SK-N-SH treated with all-trans-retinoic acid at 6 μM for 48 hours (cell line): ENCODE measurements around the gene CD164.
A peak's percentile ranks its signal among the peaks of the same experiment; 100 is the strongest.

ENCODE experiments used
- ATAC-seq: fragments of 200-7000 bp; cut with Tn5 transposase; 3 replicates; pipeline ENCODE4 v1.9.1; 2020; ENCODE audit warnings: mild to moderate bottlenecking, moderate library complexity
- ARNTL ChIP-seq: fragments of 450-650 bp; formaldehyde crosslinking; IDR thresholded peaks from 2 replicates; pipeline ENCODE4 v1.5.0; 2020; ENCODE audit warnings: low read depth, mild to moderate bottlenecking, moderate library complexity, borderline replicate concordance
- BACH2 ChIP-seq: fragments of 250-450 bp; sonication (Bioruptor Pico); IDR thresholded peaks from 2 replicates; pipeline ENCODE4 v1.9.0; 2021; ENCODE audit warnings: mild to moderate bottlenecking, borderline replicate concordance
- CSDC2 ChIP-seq: fragments of 250-450 bp; sonication (Bioruptor Pico); IDR thresholded peaks from 2 replicates; pipeline ENCODE4 v1.5.0; 2020; ENCODE audit warnings: mild to moderate bottlenecking, moderate library complexity
- ESRRG ChIP-seq: fragments of 250-450 bp; sonication (Bioruptor Pico); IDR thresholded peaks from 2 replicates; pipeline ENCODE4 v1.6.1; 2021; ENCODE audit warnings: mild to moderate bottlenecking
- GLIS3 ChIP-seq: fragments of 250-450 bp; sonication (Bioruptor Pico); IDR thresholded peaks from 2 replicates; pipeline ENCODE4 v1.5.0; 2020; ENCODE audit warnings: mild to moderate bottlenecking, moderate library complexity
- ISL1 ChIP-seq: fragments of 250-450 bp; sonication (Bioruptor Pico); IDR thresholded peaks from 2 replicates; pipeline ENCODE4 v2.1.2; 2022; ENCODE audit warnings: mild to moderate bottlenecking, moderate library complexity
- OSR1 ChIP-seq: fragments of 250-450 bp; sonication (Bioruptor Pico); IDR thresholded peaks from 2 replicates; pipeline ENCODE4 v1.8.0; 2022; ENCODE audit warnings: moderate library complexity, mild to moderate bottlenecking, inconsistent platforms
- PATZ1 ChIP-seq: fragments of 250-450 bp; sonication (Bioruptor Pico); IDR thresholded peaks from 2 replicates; pipeline ENCODE4 v1.8.0; 2020; ENCODE audit warnings: mild to moderate bottlenecking, moderate library complexity, borderline replicate concordance
- POU6F1 ChIP-seq: fragments of 250-450 bp; sonication (Bioruptor Pico); IDR thresholded peaks from 2 replicates; pipeline ENCODE4 v1.8.0; 2021; ENCODE audit warnings: low read depth, mild to moderate bottlenecking, moderate library complexity, borderline replicate concordance
- RARB ChIP-seq: fragments of 250-450 bp; sonication (Bioruptor Pico); IDR thresholded peaks from 2 replicates; pipeline ENCODE4 v1.8.0; 2021; ENCODE audit warnings: mild to moderate bottlenecking, moderate library complexity
- SNAI2 ChIP-seq: fragments of 250-450 bp; sonication (Bioruptor Pico); IDR thresholded peaks from 2 replicates; pipeline ENCODE4 v1.5.0; 2020; ENCODE audit warnings: mild to moderate bottlenecking, moderate library complexity
- TCF4 ChIP-seq: fragments of 250-450 bp; sonication (Bioruptor Pico); IDR thresholded peaks from 2 replicates; pipeline ENCODE4 v1.8.0; 2021; ENCODE audit warnings: mild to moderate bottlenecking, moderate library complexity, borderline replicate concordance
- TOX ChIP-seq: fragments of 250-450 bp; sonication (Bioruptor Pico); IDR thresholded peaks from 2 replicates; pipeline ENCODE4 v1.8.0; 2021; ENCODE audit warnings: mild to moderate bottlenecking, moderate library complexity, borderline replicate concordance
- TSHZ2 ChIP-seq: fragments of 250-450 bp; sonication (Bioruptor Pico); IDR thresholded peaks from 2 replicates; pipeline ENCODE4 v1.5.0; 2020; ENCODE audit warnings: mild to moderate bottlenecking, moderate library complexity
- ZC3H10 ChIP-seq: fragments of 250-450 bp; sonication (Bioruptor Pico); IDR thresholded peaks from 2 replicates; pipeline ENCODE4 v1.5.1; 2021; ENCODE audit warnings: mild to moderate bottlenecking, moderate library complexity
- ZFP3 ChIP-seq: fragments of 250-450 bp; sonication (Bioruptor Pico); IDR thresholded peaks from 2 replicates; pipeline ENCODE4 v1.5.0; 2020; ENCODE audit warnings: mild to moderate bottlenecking, moderate library complexity
- ZFP30 ChIP-seq: fragments of 450-650 bp; formaldehyde crosslinking; IDR thresholded peaks from 2 replicates; pipeline ENCODE4 v1.5.0; 2022; ENCODE audit warnings: mild to moderate bottlenecking, moderate library complexity
- ZNF565 ChIP-seq: fragments of 450-650 bp; formaldehyde crosslinking; conservative IDR thresholded peaks from 2 replicates; pipeline ENCODE4 v1.5.0; 2020; ENCODE audit warnings: low read depth, mild to moderate bottlenecking, moderate library complexity
- ZNF8 ChIP-seq: fragments of 450-650 bp; formaldehyde crosslinking; IDR thresholded peaks from 2 replicates; pipeline ENCODE4 v1.5.0; 2020; ENCODE audit warnings: mild to moderate bottlenecking, moderate library complexity
- TF ChIP-seq, protein P1 (sequence below): fragments of 250-450 bp; sonication (Bioruptor Pico); IDR thresholded peaks from 2 replicates; pipeline ENCODE4 v1.5.1; 2021; ENCODE audit warnings: mild to moderate bottlenecking, moderate library complexity
- TF ChIP-seq, protein P2 (sequence below): fragments of 250-450 bp; sonication (Bioruptor Pico); IDR thresholded peaks from 2 replicates; pipeline ENCODE4 v1.5.1; 2020; ENCODE audit warnings: low read depth, mild to moderate bottlenecking, moderate library complexity

The CD164 gene

DNA sequence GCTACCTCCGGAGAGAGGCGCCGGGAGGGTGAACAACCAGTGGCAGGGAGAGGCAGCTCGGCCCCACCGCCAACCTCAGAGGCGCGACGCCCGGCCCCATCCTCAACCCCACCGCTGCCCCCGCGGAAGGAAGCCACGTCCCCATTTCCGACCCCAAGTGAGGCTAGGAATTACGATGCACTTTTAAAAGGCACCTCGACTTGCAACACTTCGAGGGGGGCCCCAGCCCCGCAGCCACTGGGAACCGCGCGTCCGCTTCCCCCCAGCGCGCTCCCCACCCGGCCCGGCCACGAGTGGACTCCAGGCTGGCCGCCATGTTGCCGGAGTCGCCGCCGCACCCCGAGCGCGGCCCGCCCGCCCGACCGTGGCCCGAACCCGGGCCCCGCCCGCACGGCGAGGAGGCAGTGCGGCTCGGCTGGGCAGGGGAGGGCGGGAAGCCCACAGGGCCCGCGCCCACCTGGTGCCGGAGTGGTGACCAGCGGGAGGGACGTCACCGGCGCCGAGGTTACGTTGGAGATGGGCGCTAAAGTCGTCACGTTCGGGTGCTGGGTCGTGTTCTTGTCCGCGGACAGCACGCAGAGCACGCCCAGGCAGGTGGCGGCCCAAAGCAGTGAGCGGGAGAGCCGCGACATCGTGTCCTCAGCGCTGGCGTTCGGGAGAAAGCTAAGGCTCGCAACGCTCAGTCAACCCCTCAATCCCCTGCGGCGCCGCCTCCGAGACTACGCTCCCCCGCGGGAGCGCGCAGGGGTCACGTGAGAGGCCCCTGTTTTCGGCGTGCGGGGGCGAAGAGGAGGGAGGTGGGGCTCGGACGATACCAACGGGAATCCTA lies at the start of gene CD164:
CD164 (minus strand) TSS at position 721 of the 829 bp plus-strand sequence; CDS start at position 632, 89 bp downstream.
- TF ChIP-seq ARNTL (CRISPR knock-in tag) (no peak), ZNF565 (CRISPR knock-in tag) (no peak), TSHZ2 (CRISPR knock-in tag) (no peak), SNAI2 (CRISPR knock-in tag) (no peak), ZFP3 (CRISPR knock-in tag) (no peak), CSDC2 (CRISPR knock-in tag) (no peak), RARB (no peak)
- TF ChIP-seq, protein P1, sequence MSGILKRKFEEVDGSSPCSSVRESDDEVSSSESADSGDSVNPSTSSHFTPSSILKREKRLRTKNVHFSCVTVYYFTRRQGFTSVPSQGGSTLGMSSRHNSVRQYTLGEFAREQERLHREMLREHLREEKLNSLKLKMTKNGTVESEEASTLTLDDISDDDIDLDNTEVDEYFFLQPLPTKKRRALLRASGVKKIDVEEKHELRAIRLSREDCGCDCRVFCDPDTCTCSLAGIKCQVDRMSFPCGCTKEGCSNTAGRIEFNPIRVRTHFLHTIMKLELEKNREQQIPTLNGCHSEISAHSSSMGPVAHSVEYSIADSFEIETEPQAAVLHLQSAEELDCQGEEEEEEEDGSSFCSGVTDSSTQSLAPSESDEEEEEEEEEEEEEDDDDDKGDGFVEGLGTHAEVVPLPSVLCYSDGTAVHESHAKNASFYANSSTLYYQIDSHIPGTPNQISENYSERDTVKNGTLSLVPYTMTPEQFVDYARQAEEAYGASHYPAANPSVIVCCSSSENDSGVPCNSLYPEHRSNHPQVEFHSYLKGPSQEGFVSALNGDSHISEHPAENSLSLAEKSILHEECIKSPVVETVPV (CRISPR knock-in tag), result no peak
- peak; percentile 72 for ATAC-seq

DNA sequence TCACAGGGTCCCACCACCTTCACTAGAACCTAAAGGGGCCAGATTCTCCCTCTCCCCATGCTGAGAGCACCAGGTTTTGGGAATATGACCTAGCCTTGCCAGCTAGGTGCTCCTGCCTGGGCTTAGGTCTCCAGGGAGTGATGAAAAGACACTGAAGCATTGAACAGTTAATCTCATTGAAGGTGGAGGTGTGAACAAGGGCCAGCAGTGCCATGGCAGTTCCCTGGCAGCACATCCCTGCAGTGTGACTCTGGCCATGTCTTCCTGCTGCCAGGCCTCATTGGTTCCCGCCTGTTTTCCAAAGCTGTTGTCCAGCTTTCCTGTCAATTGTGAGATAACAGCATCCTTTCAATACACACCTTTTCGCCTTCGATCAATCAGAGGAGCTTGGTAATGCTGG lies 47.2 kb upstream of the CD164 start:
- no peak for TF ChIP-seq ARNTL (CRISPR knock-in tag)
- no peak for TF ChIP-seq ISL1 (CRISPR knock-in tag)
- TF ChIP-seq GLIS3 (CRISPR knock-in tag), result no peak
- TF ChIP-seq SNAI2 (CRISPR knock-in tag), result no peak
- TF ChIP-seq OSR1 (CRISPR knock-in tag), result no peak
- TF ChIP-seq CSDC2 (CRISPR knock-in tag), result no peak
- no peak for TF ChIP-seq TOX (CRISPR knock-in tag)
- no peak for TF ChIP-seq RARB
- no peak for TF ChIP-seq ZC3H10 (CRISPR knock-in tag)
- no peak for ATAC-seq

DNA sequence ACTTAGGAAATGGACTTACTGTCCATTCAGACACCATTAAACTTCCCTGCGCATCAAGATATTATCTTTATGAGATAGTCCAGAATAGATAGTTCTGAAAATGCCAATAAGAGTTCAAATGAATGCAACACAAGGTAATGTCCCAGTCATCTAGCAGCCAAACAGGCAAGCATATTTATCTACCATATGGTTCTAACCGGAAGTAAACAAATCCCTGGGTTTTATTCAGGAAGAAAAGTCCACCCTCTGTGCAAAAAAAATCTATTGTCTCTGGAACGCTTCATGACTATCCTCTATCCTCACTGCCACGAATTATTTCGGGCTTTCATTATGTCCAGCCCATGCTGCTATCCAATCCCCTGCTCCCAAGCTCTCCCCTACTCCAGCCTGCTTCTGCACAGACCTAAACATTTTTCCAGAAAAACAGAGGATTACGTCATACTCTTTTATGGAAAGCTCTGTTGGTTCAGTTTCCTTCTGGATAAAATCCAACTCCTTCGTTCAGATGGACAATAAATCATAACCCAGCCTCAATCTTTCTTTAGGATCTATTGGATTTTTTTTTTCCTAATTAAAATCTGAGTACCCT lies 46.7 kb upstream of the CD164 start:
- TF ChIP-seq TOX (CRISPR knock-in tag), result no peak
- no peak for TF ChIP-seq CSDC2 (CRISPR knock-in tag)
- no peak for TF ChIP-seq SNAI2 (CRISPR knock-in tag)
- no peak for TF ChIP-seq TCF4 (CRISPR knock-in tag)
- TF ChIP-seq ARNTL (CRISPR knock-in tag), result no peak
- TF ChIP-seq ISL1 (CRISPR knock-in tag), result no peak
- no peak for TF ChIP-seq ZNF565 (CRISPR knock-in tag)
- no peak for TF ChIP-seq BACH2
- TF ChIP-seq ZNF8 (CRISPR knock-in tag), result no peak
- TF ChIP-seq GLIS3 (CRISPR knock-in tag), result no peak
- TF ChIP-seq ESRRG (CRISPR knock-in tag), result no peak
- no peak for TF ChIP-seq ZC3H10 (CRISPR knock-in tag)
- TF ChIP-seq POU6F1 (CRISPR knock-in tag), result no peak
- no peak for TF ChIP-seq OSR1 (CRISPR knock-in tag)
- TF ChIP-seq ZFP3 (CRISPR knock-in tag), result no peak
- TF ChIP-seq, protein P2, sequence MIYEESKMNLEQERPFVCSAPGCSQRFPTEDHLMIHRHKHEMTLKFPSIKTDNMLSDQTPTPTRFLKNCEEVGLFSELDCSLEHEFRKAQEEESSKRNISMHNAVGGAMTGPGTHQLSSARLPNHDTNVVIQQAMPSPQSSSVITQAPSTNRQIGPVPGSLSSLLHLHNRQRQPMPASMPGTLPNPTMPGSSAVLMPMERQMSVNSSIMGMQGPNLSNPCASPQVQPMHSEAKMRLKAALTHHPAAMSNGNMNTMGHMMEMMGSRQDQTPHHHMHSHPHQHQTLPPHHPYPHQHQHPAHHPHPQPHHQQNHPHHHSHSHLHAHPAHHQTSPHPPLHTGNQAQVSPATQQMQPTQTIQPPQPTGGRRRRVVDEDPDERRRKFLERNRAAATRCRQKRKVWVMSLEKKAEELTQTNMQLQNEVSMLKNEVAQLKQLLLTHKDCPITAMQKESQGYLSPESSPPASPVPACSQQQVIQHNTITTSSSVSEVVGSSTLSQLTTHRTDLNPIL (CRISPR knock-in tag), result no peak
- no peak for TF ChIP-seq ZFP30 (CRISPR knock-in tag)
- TF ChIP-seq PATZ1, result no peak
- peak; percentile 61 for ATAC-seq
